ENCODE results near the gene ZBTB37. TPM values are rescaled to one million over a fixed set of nuclear protein-coding genes. Genes with fewer than 3 reads are reported as not detected.

ZBTB37 gene
- total RNA-seq, 6 donors from 2014 or later = 5.3 to 17.8 (median 12.0) TPM

GRCh38 chr1:173886746-173887611, 18.8 kb downstream of the ZBTB37 start:
- no peak overlapping the region for H3K4me3 ChIP-seq
- WGBS, 2 donors = 69 to 76% methylated on average over 4 of the region's 4 CpGs
- no peaks in the 10 kb centered on the region for H3K27me3 ChIP-seq
- no peak for TF ChIP-seq EP300 (IDR thresholded peaks at IDR 0.05)
- TF ChIP-seq CTCF (IDR thresholded peaks at IDR 0.05) = no peak
- TF ChIP-seq POLR2A (IDR thresholded peaks at IDR 0.05) = no peak
- no peak for TF ChIP-seq POLR2AphosphoS5 (IDR thresholded peaks at IDR 0.05)
- H3K36me3 ChIP-seq = peaks cover 10 to 21% (median 13%) of the 10 kb centered on the region in 4 donors
- no peak for DNase-seq
- H3K27ac ChIP-seq = no peak overlapping the region
- no peaks in the 10 kb centered on the region for H3K4me1 ChIP-seq
- ATAC-seq (ENCODE audit: low FRiP score in 2 of 2) = no peak
- H3K9me3 ChIP-seq = no peaks in the 10 kb centered on the region

DNA sequence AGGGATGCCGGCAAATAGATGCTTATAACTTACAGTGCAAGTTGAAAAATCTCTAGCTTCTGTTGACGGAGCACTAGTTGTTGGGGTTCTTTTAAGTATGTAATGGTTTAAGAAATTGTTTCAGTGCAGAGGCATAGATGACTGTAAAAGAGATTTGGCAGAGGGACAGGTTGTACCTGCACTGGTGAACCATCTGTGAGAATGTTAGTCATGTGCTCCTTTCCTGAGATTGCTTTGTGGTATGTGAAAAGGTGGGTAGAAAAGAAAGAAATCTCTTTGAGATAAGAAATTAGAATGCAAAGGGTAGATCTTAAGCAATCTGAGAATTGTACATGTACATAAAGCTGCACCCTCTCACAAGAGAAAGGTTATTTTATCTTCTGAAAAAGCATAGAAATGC, 19.4 kb downstream of the ZBTB37 start:
- DNase-seq (no peak), ATAC-seq (ENCODE audit: low FRiP score in 2 of 2) (no peak)
- 87 to 89% methylated on average over 2 of the region's 2 CpGs for WGBS, 2 donors
- H3K27me3 ChIP-seq = no peaks in the 10 kb centered on the region
- H3K4me3 ChIP-seq = no peak overlapping the region
- H3K27ac ChIP-seq = no peak overlapping the region
- H3K4me1 ChIP-seq = no peaks in the 10 kb centered on the region
- no peaks in the 10 kb centered on the region for H3K9me3 ChIP-seq
- H3K36me3 ChIP-seq = peaks cover 10 to 21% (median 13%) of the 10 kb centered on the region in 4 donors
- no peak for TF ChIP-seq POLR2A (IDR thresholded peaks at IDR 0.05)
- TF ChIP-seq POLR2AphosphoS5 (IDR thresholded peaks at IDR 0.05) = no peak
- TF ChIP-seq CTCF (IDR thresholded peaks at IDR 0.05) = no peak

DNA sequence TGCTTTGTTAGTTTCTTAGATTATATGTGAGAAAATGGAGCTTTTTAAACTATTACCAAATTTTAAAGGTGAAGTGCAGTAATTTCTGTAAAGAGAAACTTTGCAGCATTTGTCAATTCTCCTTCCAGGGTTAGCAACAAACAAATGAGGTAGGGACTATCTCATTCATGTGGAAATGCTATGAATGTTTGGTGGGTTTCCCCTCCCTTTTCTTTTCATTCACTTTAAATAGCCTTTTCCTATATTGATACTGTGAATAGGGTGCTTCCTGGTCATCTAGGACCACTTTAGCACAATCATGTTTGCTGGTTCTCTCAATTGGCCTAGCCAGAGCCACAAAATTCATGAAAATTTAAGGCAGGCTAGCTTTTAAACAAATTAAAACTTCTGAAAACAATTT, 20.6 kb downstream of the ZBTB37 start:
- ATAC-seq (ENCODE audit: low FRiP score in 2 of 2) = no peak

GRCh38 chr1:173889885-173890284, 21.7 kb downstream of the ZBTB37 start:
- DNase-seq (no peak), ATAC-seq (ENCODE audit: low FRiP score in 2 of 2) (no peak)
- Histone ChIP-seq H3K27me3 (no peaks in the 10 kb centered on the region), H3K27ac (no peak overlapping the region), H3K4me1 (no peaks in the 10 kb centered on the region), H3K4me3 (no peak overlapping the region), H3K36me3 (peaks cover 10 to 21% (median 13%) of the 10 kb centered on the region in 4 donors), H3K9me3 (no peaks in the 10 kb centered on the region)
- no peak for TF ChIP-seq CTCF (IDR thresholded peaks at IDR 0.05)
- TF ChIP-seq POLR2A (IDR thresholded peaks at IDR 0.05) = no peak
- no peak for TF ChIP-seq POLR2AphosphoS5 (IDR thresholded peaks at IDR 0.05)
- no peak for TF ChIP-seq EP300 (IDR thresholded peaks at IDR 0.05)
- 92 to 98% methylated on average over 2 of the region's 2 CpGs for whole genome bisulfite sequencing, 2 donors

More for the DNA sequence above, 20.6 kb downstream of the ZBTB37 start:
- no peak overlapping the region for H3K4me3 ChIP-seq
- TF ChIP-seq CTCF (IDR thresholded peaks at IDR 0.05) (no peak), POLR2AphosphoS5 (IDR thresholded peaks at IDR 0.05) (no peak), EP300 (IDR thresholded peaks at IDR 0.05) (no peak), POLR2A (IDR thresholded peaks at IDR 0.05) (no peak)
- no peak for DNase-seq
- H3K36me3 ChIP-seq = peaks cover 10 to 21% (median 13%) of the 10 kb centered on the region in 4 donors
- H3K9me3 ChIP-seq = no peaks in the 10 kb centered on the region
- no peaks in the 10 kb centered on the region for H3K4me1 ChIP-seq
- H3K27ac ChIP-seq = no peak overlapping the region
- no peaks in the 10 kb centered on the region for H3K27me3 ChIP-seq

- no peak overlapping the region for H3K4me3 ChIP-seq
- no peaks in the 10 kb centered on the region for H3K27me3 ChIP-seq
- no peaks in the 10 kb centered on the region for H3K36me3 ChIP-seq
- H3K4me1 ChIP-seq = no peaks in the 10 kb centered on the region
- ATAC-seq (ENCODE audit: low FRiP score in 2 of 2) (no peak), DNase-seq (no peak)
- 93 to 100% methylated on average over 1 of the region's 1 CpG for WGBS, 2 donors
- no peaks in the 10 kb centered on the region for H3K9me3 ChIP-seq
- H3K27ac ChIP-seq = no peak overlapping the region
- no peak for TF ChIP-seq EP300 (IDR thresholded peaks at IDR 0.05)
- no peak for TF ChIP-seq CTCF (IDR thresholded peaks at IDR 0.05)
- no peak for TF ChIP-seq POLR2A (IDR thresholded peaks at IDR 0.05)
- no peak for TF ChIP-seq POLR2AphosphoS5 (IDR thresholded peaks at IDR 0.05)
Observed at GRCh38 chr1:173893611-173894010, 25.4 kb downstream of the ZBTB37 start.

All from upper lobe of left lung (tissue), 6 donors.